Left ventricle myocardium superior (tissue), 1 donor: Measurements from ENCODE around the gene IGF2BP3. TPM values are rescaled to one million over a fixed set of nuclear protein-coding genes. Genes with fewer than 3 reads are reported as not detected.
"Not testable (repeated sequence)": the region's sequence is repeated elsewhere in the genome, so short reads cannot be mapped to it uniquely, and the experiment has no call there.

Experiments
- ATAC-seq: fragments of 200-7000 bp; cut with Tn5 transposase; one replicate; pipeline ENCODE4 v1.9.1; 2020; ENCODE audit warnings: mild to moderate bottlenecking, moderate library complexity
- DNase-seq: peaks from one replicate; pipeline ENCODE4 v3.0.0-alpha.2; 2020
- intact Hi-C: fragments of 100-400 bp; cut with micrococcal nuclease; formaldehyde crosslinking; loops from one replicate; pipeline ENCODE4 v1.11.0; 2022
- long read RNA-seq: library from polyadenylated mRNA; unstranded; transcript quantifications from one replicate; pipeline ENCODE4 v2.0.0, GENCODE V29; 2021
- total RNA-seq: library from RNA; stranded (reverse); fragmentation: NEBNext Ultra II Directional; extraction: Animal tissue kit (Norgen Biotek cat#: 25700); gene quantifications from one replicate; pipeline ENCODE4 v1.2.1, GENCODE V29; 2021
- donor health status: DM: no; HTN: yes; CAD: no; lungs with severe emphysema.

IGF2BP3 gene
- not detected for total RNA-seq
- long read RNA-seq: 0 reads

- ATAC-seq (no peak), DNase-seq (no peak)
- intact Hi-C loops: no loop called here
Observed at GRCh38 chr7:23470330-23471105, at the start of gene IGF2BP3. Gene IGF2BP3 (minus strand): TSS chr7:23470491. CDS start chr7:23470110, 381 bp downstream.

GRCh38 chr7:23514755-23515154 is 44.5 kb upstream of the IGF2BP3 start:
- intact Hi-C loops: no loop called here
- ATAC-seq: no peak
- DNase-seq: no peak

GRCh38 chr7:23513746-23514145 is 43.5 kb upstream of the IGF2BP3 start:
- DNase-seq, ATAC-seq: not testable (repeated sequence)

GRCh38 chr7:23494009-23494408 is 23.7 kb upstream of the IGF2BP3 start:
- DNase-seq (no peak), ATAC-seq (no peak)
- intact Hi-C loops: no loop called here

More at GRCh38 chr7:23513746-23514145, 43.5 kb upstream of the IGF2BP3 start:
- intact Hi-C loops: not testable (repeated sequence)

GRCh38 chr7:23491502-23491901 is 21.2 kb upstream of the IGF2BP3 start:
- intact Hi-C loops: no loop called here
- no peak for ATAC-seq
- DNase-seq: no peak

- DNase-seq: peak; percentile 66
- intact Hi-C loops: no loop called here
- ATAC-seq: peak; percentile 94
Observed at GRCh38 chr7:23490357-23491135, 20.3 kb upstream of the IGF2BP3 start.

GRCh38 chr7:23488714-23489113 is 18.4 kb upstream of the IGF2BP3 start:
- DNase-seq, ATAC-seq, intact Hi-C loops: not testable (repeated sequence)

- ATAC-seq: no peak
- intact Hi-C loops: no loop called here
- DNase-seq: no peak
Observed at GRCh38 chr7:23487670-23488069, 17.4 kb upstream of the IGF2BP3 start.

- ATAC-seq (no peak), DNase-seq (no peak)
- intact Hi-C loops: no loop called here
Observed at GRCh38 chr7:23486002-23486773, 15.9 kb upstream of the IGF2BP3 start.

- DNase-seq (no peak), ATAC-seq (no peak)
- intact Hi-C loops: no loop called here
Observed at GRCh38 chr7:23482686-23483085, 12.4 kb upstream of the IGF2BP3 start.

- DNase-seq (no peak), ATAC-seq (no peak)
- intact Hi-C loops: no loop called here
Observed at GRCh38 chr7:23477962-23478866, 7.9 kb upstream of the IGF2BP3 start.

GRCh38 chr7:23477157-23477499 is 6.8 kb upstream of the IGF2BP3 start:
- intact Hi-C loops: no loop called here
- DNase-seq (no peak), ATAC-seq (no peak)

GRCh38 chr7:23476286-23477156 is 6.2 kb upstream of the IGF2BP3 start:
- DNase-seq: no peak
- intact Hi-C loops: no loop called here
- no peak for ATAC-seq

GRCh38 chr7:23475576-23475839 is 5.2 kb upstream of the IGF2BP3 start:
- DNase-seq (no peak), ATAC-seq (no peak)
- intact Hi-C loops: no loop called here

GRCh38 chr7:23474829-23475575 is 4.7 kb upstream of the IGF2BP3 start:
- ATAC-seq (no peak), DNase-seq (no peak)
- intact Hi-C loops: no loop called here

- peak; percentile 76 for DNase-seq
- intact Hi-C loops: no loop called here
Observed at GRCh38 chr7:23474094-23474828, 4.0 kb upstream of the IGF2BP3 start.

GRCh38 chr7:23473844-23474093 is 3.5 kb upstream of the IGF2BP3 start:
- peak; percentile 24 for ATAC-seq
- intact Hi-C loops: no loop called here

More at GRCh38 chr7:23474094-23474828, 4.0 kb upstream of the IGF2BP3 start:
- ATAC-seq: peak; percentile 80

More at GRCh38 chr7:23473844-23474093, 3.5 kb upstream of the IGF2BP3 start:
- no peak for DNase-seq
